HG03135 (cell line): ENCODE measurements around the gene MIPOL1.
A peak's percentile ranks its signal among the peaks of the same experiment; 100 is the strongest.

Experiments
- ATAC-seq: cut with Tn5 transposase; IDR thresholded peaks from one replicate; pipeline ENCODE4 v1.9.1; 2021; ENCODE audit warnings: mild to moderate bottlenecking, moderate library complexity; ENCODE audit not compliant: unreplicated experiment

Gene MIPOL1

GRCh38 chr14:37594238-37594970 is 396.7 kb downstream of the MIPOL1 start:
- no peak for ATAC-seq

DNA sequence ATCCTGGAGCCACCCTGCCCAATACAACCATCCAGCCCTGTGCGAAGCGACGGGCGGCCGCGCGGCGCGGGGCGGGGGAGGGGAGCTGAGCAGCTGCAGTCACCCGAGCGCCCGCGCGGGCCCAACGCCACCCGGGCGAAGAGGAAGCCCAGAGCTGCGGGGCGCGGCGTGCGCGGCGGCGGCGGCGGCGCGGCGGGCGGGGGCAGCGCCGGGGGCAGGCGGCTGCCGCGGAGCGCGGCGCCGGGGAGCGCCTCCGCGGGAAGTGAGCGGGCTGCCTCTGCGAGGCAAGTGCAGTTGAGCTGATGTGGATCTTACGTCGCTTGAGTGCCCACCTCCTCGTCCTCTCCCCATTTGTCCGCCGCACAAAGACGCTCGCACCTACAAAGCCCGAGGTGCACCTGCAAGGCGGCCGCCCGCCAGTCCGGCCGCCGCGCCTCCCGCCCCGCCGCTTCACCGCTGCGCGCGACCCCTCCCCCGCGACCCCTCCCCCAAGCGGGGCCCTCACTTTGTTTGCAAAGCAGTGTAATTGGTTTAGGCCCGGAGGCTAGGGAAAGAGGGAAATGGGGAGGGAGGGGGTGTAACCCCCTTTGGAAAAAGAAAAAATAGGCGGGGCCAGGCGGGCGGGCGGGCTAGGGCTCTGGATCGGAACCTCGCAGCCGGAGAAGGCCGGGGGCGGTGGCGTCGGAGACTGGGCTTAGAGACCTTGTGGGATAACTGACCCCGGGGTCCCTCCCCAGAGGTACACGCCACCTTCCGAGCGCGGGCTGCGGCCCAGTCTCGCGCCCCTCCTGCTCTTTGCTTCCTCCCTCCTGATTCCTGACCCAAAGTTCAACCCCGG is 397.5 kb downstream of the MIPOL1 start, which contains the start of the genes FOXA1 and TTC6:
Gene FOXA1, minus strand, starts transcription at position 279 of the 838 bp plus-strand sequence. Its CDS starts 277 bp downstream, at position 2.
Gene TTC6, plus strand, starts transcription at position 659 of the 838 bp plus-strand sequence. CDS start 26,436 bp downstream, outside the sequence.
- ATAC-seq = no peak

GRCh38 chr14:37595809-37596621 is 398.3 kb downstream of the MIPOL1 start:
- ATAC-seq = peak; percentile 62

GRCh38 chr14:37596790-37597472 is 399.2 kb downstream of the MIPOL1 start:
- no peak for ATAC-seq

GRCh38 chr14:37597538-37597913 is 399.8 kb downstream of the MIPOL1 start:
- no peak for ATAC-seq

DNA sequence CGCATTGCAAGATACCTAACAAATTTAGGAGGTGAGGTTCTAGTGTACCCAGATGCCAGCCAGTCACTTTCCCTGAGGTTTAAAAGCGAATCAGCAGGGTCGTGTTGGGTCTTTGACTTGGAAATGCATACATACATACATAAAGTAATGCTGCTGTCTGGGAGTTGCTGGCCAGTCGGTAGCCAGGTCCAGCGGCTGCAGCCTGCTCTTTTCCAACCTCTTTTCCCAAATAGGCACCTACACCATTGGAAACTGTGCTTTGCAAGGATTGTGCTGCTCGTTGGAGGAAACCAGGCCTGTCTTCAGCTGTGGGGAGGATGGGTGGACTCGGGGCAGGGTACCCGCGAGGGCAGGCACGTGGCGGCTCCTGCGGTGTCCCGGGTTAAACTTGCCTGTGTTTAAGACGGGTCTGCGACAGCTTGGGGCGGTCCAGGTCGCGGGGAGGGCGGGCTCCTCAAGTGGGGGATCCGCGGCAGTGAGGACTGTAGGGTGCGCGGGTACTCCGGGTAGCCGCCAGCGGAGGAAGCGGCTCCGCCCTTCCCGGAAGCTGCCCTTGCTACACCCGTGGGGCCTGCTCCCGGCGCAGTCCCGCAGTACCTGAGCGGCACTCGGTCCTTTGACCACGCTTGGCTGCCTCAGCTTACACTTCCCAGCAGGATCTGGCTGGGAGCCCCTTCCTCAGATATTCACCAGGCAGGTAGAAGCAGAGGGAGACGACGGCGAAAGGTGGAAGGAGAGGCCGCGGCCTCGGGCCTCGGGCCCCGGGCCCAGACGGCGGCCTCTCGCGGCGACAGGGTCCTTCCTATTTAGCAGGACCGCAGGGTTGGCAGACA is 400.4 kb downstream of the MIPOL1 start:
- no peak for ATAC-seq

- no peak for ATAC-seq
These were observed 401.2 kb downstream of the MIPOL1 start for GRCh38 chr14:37598747-37599506.

GRCh38 chr14:37599507-37600368 is 402.0 kb downstream of the MIPOL1 start:
- ATAC-seq = no peak

DNA sequence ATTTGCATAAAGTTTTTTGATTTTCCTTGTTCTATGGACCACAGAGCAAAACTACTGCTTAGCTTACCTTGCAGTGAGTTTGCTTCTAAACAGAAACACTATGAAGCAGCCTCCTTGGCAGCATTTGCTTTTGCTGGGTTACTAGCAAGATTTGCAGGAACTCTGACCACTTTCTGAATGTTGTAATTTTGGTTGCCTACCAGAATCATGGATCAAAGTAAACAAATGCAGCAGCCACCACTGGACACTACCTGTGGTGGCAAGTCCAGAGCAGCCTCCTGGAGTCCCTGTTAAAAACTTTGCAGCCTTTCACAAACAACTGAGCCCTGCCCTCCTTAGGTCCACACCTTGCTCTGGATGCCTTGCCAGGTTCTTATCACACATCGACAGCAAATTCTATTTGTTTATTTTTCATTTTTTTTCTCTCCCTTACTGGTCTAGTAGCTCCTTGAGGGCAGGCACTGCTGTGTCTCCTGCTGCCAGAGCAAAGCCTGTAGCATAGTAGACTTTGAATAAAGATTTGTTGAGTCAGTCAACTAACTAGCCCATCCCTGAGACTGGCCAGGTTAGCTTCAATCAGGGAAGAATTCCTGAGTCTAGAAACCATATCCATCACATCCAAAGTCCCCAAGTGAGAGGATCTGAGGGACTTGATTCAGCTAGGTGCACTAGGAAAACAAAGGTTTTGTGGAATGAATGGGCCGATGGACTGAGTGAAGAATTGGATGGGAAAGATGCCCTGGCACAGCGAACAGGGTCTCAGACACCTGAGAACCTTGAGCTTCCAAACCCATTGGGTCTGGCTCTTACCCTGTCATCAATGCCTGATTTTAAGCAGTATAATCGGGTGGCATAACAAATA is 403.4 kb downstream of the MIPOL1 start:
- ATAC-seq = no peak

- no peak for ATAC-seq
These were observed 404.1 kb downstream of the MIPOL1 start for GRCh38 chr14:37601865-37602264.
